Vagina (tissue), 2 donors: ENCODE results near the gene PPP4R4.

Experiments used
- POLR2AphosphoS5 ChIP-seq, 2 donors: sonication (generic); formaldehyde crosslinking; IDR thresholded peaks; one replicate each; pipeline ENCODE4 v1.9.0; 2017; ENCODE audit warnings: antibody characterized with exemption in 2 of 2, mild to moderate bottlenecking in 2 of 2, low read depth in 1 of 2; ENCODE audit not compliant: insufficient read depth in 1 of 2
- TF ChIP-seq, protein P1 (sequence below), 3 experiments: fragments of 450-650 bp in 2 of 3; fragments of 200-600 bp in 1 of 3; sonication (generic) in 1 of 3; IDR thresholded peaks; one replicate each; pipeline ENCODE4 v1.5.1; 2017 to 2019; ENCODE audit warnings: antibody characterized with exemption in 3 of 3, mild to moderate bottlenecking in 2 of 3, moderate library complexity in 2 of 3

DNA sequence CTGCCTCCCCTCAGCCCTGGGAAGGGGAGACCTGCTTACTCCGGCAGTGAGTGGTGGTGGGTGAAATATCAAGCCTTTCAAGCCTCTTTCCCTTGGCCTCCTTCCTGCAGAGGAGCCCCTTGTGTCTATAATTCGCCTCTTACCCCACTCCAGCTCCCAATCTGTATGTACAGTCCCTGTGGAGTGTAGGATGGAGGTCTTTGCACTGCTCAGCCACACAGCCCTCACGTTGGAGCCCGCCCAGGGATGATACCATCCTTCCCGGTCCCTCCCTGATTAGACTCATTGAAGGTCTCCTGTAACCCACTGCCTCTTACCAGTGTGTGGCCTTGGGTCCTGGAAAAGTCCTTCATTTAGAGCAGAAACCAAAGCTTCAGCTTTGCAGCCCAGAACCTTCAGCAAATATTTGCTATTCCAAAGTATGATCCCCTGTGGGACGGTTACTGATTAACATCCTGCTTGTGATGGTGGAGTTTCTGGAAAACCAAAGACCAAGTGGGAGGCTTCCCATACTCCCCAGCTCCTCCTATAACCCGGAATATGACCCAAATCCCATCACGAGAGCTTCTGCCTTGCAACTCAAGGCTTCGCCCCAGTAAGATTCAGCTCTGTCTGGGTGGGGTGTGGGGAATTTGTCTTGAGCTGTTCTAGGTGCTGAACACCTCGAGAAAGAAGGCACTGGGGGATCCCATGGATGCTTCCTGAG lies 118.9 kb downstream of the PPP4R4 start, which contains the start of gene SERPINA10:
- TF ChIP-seq, protein P1, sequence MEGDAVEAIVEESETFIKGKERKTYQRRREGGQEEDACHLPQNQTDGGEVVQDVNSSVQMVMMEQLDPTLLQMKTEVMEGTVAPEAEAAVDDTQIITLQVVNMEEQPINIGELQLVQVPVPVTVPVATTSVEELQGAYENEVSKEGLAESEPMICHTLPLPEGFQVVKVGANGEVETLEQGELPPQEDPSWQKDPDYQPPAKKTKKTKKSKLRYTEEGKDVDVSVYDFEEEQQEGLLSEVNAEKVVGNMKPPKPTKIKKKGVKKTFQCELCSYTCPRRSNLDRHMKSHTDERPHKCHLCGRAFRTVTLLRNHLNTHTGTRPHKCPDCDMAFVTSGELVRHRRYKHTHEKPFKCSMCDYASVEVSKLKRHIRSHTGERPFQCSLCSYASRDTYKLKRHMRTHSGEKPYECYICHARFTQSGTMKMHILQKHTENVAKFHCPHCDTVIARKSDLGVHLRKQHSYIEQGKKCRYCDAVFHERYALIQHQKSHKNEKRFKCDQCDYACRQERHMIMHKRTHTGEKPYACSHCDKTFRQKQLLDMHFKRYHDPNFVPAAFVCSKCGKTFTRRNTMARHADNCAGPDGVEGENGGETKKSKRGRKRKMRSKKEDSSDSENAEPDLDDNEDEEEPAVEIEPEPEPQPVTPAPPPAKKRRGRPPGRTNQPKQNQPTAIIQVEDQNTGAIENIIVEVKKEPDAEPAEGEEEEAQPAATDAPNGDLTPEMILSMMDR (IDR thresholded peaks at IDR 0.05): no peak
- no peak for TF ChIP-seq POLR2AphosphoS5 (IDR thresholded peaks at IDR 0.05; ENCODE audit: insufficient read depth in 1 of 2, low read depth in 1 of 2)
